GM23338 (cell line): ENCODE measurements around the gene PDGFRB. TPM values are rescaled to one million over a fixed set of nuclear protein-coding genes. Genes with fewer than 3 reads are reported as not detected.

Source experiments
- ATAC-seq: fragments of 200-7000 bp; cut with Tn5 transposase; 3 replicates; pipeline ENCODE4 v1.9.1; 2020
- DNase-seq: peaks from one replicate; pipeline ENCODE4 v3.0.0-alpha.2; 2015; ENCODE audit warnings: low spot score
- H2AFZ ChIP-seq: fragments of 200-600 bp; sonication (generic); 2 replicates; pipeline ENCODE4 v1.8.0; 2016; ENCODE audit warnings: antibody characterized with exemption, mild to moderate bottlenecking, moderate library complexity
- H3F3A ChIP-seq: fragments of 200-600 bp; sonication (generic); replicated peaks from 2 replicates; pipeline ENCODE4 v1.8.0; 2017; ENCODE audit warnings: antibody characterized with exemption, mixed run types, low read depth
- H3K27ac ChIP-seq: fragments of 200-600 bp; sonication (generic); 2 replicates; pipeline ENCODE4 v1.6.1; 2016; ENCODE audit warnings: low read depth
- H3K27me3 ChIP-seq: fragments of 200-600 bp; sonication (generic); 2 replicates; pipeline ENCODE4 v1.8.0; 2016; ENCODE audit warnings: mild to moderate bottlenecking, mixed run types, moderate library complexity; ENCODE audit not compliant: insufficient read depth
- H3K36me3 ChIP-seq: fragments of 200-600 bp; sonication (generic); 2 replicates; pipeline ENCODE4 v1.8.0; 2016; ENCODE audit warnings: mild to moderate bottlenecking; ENCODE audit not compliant: insufficient read depth
- H3K4me1 ChIP-seq: fragments of 200-600 bp; sonication (generic); 2 replicates; pipeline ENCODE4 v1.8.0; 2016; ENCODE audit warnings: mild to moderate bottlenecking, moderate library complexity; ENCODE audit not compliant: insufficient read depth
- H3K4me2 ChIP-seq: fragments of 200-600 bp; sonication (generic); 2 replicates; pipeline ENCODE4 v1.7.1; 2017; ENCODE audit warnings: mixed run types
- H3K4me3 ChIP-seq: fragments of 200-600 bp; sonication (generic); 2 replicates; pipeline ENCODE4 v1.6.1; 2016; ENCODE audit warnings: mixed run types
- H3K79me2 ChIP-seq: fragments of 200-600 bp; sonication (generic); replicated peaks from 2 replicates; pipeline ENCODE4 v1.8.0; 2017; ENCODE audit warnings: mild to moderate bottlenecking; ENCODE audit not compliant: insufficient read depth
- H3K9me2 ChIP-seq: fragments of 200-600 bp; sonication (generic); 2 replicates; pipeline ENCODE4 v1.8.0; 2017; ENCODE audit not compliant: insufficient read depth
- H4K20me1 ChIP-seq: fragments of 200-600 bp; sonication (generic); replicated peaks from 2 replicates; pipeline ENCODE4 v1.8.0; 2017; ENCODE audit warnings: mild to moderate bottlenecking; ENCODE audit not compliant: insufficient read depth
- H3K27ac Mint-ChIP-seq: 2 replicates; pipeline ENCODE4 v1.8.0; 2020; ENCODE audit warnings: inconsistent platforms, mild to moderate bottlenecking, moderate library complexity, mixed read lengths
- H3K27me3 Mint-ChIP-seq: 3 replicates; pipeline ENCODE4 v1.8.0; 2022; ENCODE audit warnings: low read depth, mild to moderate bottlenecking, moderate library complexity, mixed read lengths, inconsistent platforms; ENCODE audit not compliant: insufficient read depth, poor library complexity
- H3K36me3 Mint-ChIP-seq: 3 replicates; pipeline ENCODE4 v1.8.0; 2021; ENCODE audit warnings: low read depth, mild to moderate bottlenecking, inconsistent platforms, moderate library complexity, mixed read lengths
- H3K4me1 Mint-ChIP-seq: 3 replicates; pipeline ENCODE4 v1.8.0; 2020; ENCODE audit warnings: mild to moderate bottlenecking, inconsistent platforms, mixed read lengths
- H3K4me3 Mint-ChIP-seq: 3 replicates; pipeline ENCODE4 v1.8.0; 2021; ENCODE audit warnings: moderate library complexity, mild to moderate bottlenecking, inconsistent platforms, mixed read lengths
- H3K9me3 Mint-ChIP-seq: 3 replicates; pipeline ENCODE4 v1.8.0; 2020; ENCODE audit warnings: moderate library complexity, mild to moderate bottlenecking, inconsistent platforms, mixed read lengths
- JUNB ChIP-seq: IDR thresholded peaks from one replicate; pipeline ENCODE4 v1.6.1; 2016; ENCODE audit warnings: antibody characterized with exemption; ENCODE audit not compliant: unreplicated experiment
- NANOG ChIP-seq: IDR thresholded peaks from 2 replicates; pipeline ENCODE4 v1.6.1; 2016; ENCODE audit warnings: antibody characterized with exemption, borderline replicate concordance
- STAT1 ChIP-seq: IDR thresholded peaks from one replicate; pipeline ENCODE4 v1.6.1; 2016; ENCODE audit warnings: antibody characterized with exemption; ENCODE audit not compliant: unreplicated experiment
- ZNF114 ChIP-seq: fragments of 250-450 bp; sonication (Bioruptor Pico); IDR thresholded peaks from 2 replicates; pipeline ENCODE4 v1.5.0; 2020; ENCODE audit warnings: mild to moderate bottlenecking, moderate library complexity
- ZNF331 ChIP-seq: fragments of 250-450 bp; sonication (Bioruptor Pico); IDR thresholded peaks from 2 replicates; pipeline ENCODE4 v1.5.0; 2020; ENCODE audit warnings: low read depth, mild to moderate bottlenecking, moderate library complexity
- polyA plus RNA-seq: library from polyadenylated mRNA; unstranded; fragments of >200 nt; fragmentation: Nextera tagmentation; extraction: Ambion mirVana; gene quantifications from 2 replicates; pipeline ENCODE4 v1.2.1, GENCODE V29; 2016
- total RNA-seq: library from RNA; depleted of rRNA; stranded (reverse); fragments of >200 nt; shearing (Covaris generic); gene quantifications from 2 replicates; pipeline ENCODE4 v1.2.3, GENCODE V29; 2014
- TF ChIP-seq, protein P1 (sequence below): fragments of 250-450 bp; sonication (Bioruptor Pico); IDR thresholded peaks from 2 replicates; pipeline ENCODE4 v1.5.0; 2020; ENCODE audit warnings: mild to moderate bottlenecking, moderate library complexity
- TF ChIP-seq, protein P2 (sequence below): IDR thresholded peaks from one replicate; pipeline ENCODE4 v1.6.1; 2018; ENCODE audit warnings: antibody characterized with exemption; ENCODE audit not compliant: unreplicated experiment
- TF ChIP-seq, protein P3 (sequence below), 2 experiments: fragments of 200-600 bp in 1 of 2; sonication (generic) in 1 of 2; conservative IDR thresholded peaks; 2 replicates each; pipeline versions ENCODE4 v1.5.1 to v1.6.1; 2016 to 2017; ENCODE audit warnings: antibody characterized with exemption in 2 of 2, low read depth in 2 of 2, mild to moderate bottlenecking in 2 of 2, moderate library complexity in 1 of 2

The PDGFRB gene
- total and polyA plus RNA-seq, 2 experiments from 2014 or later, result 4.5 to 11.3 TPM

DNA sequence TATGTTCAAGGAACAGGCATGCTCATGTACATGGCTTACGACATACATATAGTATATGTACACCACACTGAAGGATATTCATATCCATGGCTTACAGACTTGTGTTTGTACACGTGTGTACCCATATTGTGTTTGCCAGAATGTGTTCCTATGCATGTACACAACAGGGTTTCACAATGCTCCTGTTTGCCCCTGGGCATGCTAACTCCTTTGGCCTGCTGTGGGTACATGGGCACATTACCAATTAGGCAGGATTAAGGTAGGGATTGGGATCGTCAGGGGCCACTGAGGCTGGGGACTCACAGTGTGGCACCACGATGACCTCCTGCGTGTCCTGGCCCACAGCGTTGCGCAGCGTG, 26.2 kb downstream of the PDGFRB start:
- TF ChIP-seq, protein P1, sequence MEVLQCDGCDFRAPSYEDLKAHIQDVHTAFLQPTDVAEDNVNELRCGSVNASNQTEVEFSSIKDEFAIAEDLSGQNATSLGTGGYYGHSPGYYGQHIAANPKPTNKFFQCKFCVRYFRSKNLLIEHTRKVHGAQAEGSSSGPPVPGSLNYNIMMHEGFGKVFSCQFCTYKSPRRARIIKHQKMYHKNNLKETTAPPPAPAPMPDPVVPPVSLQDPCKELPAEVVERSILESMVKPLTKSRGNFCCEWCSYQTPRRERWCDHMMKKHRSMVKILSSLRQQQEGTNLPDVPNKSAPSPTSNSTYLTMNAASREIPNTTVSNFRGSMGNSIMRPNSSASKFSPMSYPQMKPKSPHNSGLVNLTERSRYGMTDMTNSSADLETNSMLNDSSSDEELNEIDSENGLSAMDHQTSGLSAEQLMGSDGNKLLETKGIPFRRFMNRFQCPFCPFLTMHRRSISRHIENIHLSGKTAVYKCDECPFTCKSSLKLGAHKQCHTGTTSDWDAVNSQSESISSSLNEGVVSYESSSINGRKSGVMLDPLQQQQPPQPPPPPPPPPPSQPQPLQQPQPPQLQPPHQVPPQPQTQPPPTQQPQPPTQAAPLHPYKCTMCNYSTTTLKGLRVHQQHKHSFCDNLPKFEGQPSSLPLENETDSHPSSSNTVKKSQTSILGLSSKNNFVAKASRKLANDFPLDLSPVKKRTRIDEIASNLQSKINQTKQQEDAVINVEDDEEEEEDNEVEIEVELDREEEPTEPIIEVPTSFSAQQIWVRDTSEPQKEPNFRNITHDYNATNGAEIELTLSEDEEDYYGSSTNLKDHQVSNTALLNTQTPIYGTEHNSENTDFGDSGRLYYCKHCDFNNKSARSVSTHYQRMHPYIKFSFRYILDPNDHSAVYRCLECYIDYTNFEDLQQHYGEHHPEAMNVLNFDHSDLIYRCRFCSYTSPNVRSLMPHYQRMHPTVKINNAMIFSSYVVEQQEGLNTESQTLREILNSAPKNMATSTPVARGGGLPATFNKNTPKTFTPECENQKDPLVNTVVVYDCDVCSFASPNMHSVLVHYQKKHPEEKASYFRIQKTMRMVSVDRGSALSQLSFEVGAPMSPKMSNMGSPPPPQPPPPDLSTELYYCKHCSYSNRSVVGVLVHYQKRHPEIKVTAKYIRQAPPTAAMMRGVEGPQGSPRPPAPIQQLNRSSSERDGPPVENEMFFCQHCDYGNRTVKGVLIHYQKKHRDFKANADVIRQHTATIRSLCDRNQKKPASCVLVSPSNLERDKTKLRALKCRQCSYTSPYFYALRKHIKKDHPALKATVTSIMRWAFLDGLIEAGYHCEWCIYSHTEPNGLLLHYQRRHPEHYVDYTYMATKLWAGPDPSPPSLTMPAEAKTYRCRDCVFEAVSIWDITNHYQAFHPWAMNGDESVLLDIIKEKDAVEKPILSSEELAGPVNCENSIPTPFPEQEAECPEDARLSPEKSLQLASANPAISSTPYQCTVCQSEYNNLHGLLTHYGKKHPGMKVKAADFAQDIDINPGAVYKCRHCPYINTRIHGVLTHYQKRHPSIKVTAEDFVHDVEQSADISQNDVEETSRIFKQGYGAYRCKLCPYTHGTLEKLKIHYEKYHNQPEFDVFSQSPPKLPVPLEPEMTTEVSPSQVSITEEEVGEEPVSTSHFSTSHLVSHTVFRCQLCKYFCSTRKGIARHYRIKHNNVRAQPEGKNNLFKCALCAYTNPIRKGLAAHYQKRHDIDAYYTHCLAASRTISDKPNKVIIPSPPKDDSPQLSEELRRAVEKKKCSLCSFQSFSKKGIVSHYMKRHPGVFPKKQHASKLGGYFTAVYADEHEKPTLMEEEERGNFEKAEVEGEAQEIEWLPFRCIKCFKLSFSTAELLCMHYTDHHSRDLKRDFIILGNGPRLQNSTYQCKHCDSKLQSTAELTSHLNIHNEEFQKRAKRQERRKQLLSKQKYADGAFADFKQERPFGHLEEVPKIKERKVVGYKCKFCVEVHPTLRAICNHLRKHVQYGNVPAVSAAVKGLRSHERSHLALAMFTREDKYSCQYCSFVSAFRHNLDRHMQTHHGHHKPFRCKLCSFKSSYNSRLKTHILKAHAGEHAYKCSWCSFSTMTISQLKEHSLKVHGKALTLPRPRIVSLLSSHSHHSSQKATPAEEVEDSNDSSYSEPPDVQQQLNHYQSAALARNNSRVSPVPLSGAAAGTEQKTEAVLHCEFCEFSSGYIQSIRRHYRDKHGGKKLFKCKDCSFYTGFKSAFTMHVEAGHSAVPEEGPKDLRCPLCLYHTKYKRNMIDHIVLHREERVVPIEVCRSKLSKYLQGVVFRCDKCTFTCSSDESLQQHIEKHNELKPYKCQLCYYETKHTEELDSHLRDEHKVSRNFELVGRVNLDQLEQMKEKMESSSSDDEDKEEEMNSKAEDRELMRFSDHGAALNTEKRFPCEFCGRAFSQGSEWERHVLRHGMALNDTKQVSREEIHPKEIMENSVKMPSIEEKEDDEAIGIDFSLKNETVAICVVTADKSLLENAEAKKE (CRISPR knock-in tag), result no peak
- TF ChIP-seq ZNF114, result no peak
- TF ChIP-seq NANOG, result no peak
- peaks cover 14% of the 10 kb centered on the region for H3K4me1 ChIP-seq
- H3K36me3 ChIP-seq, result no peaks in the 10 kb centered on the region
- H3K79me2 ChIP-seq, result no peaks in the 10 kb centered on the region
- no peaks in the 10 kb centered on the region; the same call in 2 of the 3 replicates for H3K36me3 Mint-ChIP-seq
- H3K4me3 ChIP-seq, result no peak overlapping the region
- no peak overlapping the region for H3K27ac ChIP-seq
- no peaks in the 10 kb centered on the region for H3K27me3 ChIP-seq
- DNase-seq, result no peak
- no peaks in the 10 kb centered on the region for H3F3A ChIP-seq
- no peak overlapping the region for H3K4me3 Mint-ChIP-seq
- no peaks in the 10 kb centered on the region for H3K9me3 Mint-ChIP-seq
- H3K4me1 Mint-ChIP-seq, result peaks cover 26% of the 10 kb centered on the region
- no peak overlapping the region for H3K27ac Mint-ChIP-seq
- no peaks in the 10 kb centered on the region for H3K9me2 ChIP-seq
- no peak overlapping the region for H3K4me2 ChIP-seq
- no peak for ATAC-seq
- no peak overlapping the region for H2AFZ ChIP-seq
- peaks cover 27% of the 10 kb centered on the region for H3K27me3 Mint-ChIP-seq
- no peaks in the 10 kb centered on the region for H4K20me1 ChIP-seq

DNA sequence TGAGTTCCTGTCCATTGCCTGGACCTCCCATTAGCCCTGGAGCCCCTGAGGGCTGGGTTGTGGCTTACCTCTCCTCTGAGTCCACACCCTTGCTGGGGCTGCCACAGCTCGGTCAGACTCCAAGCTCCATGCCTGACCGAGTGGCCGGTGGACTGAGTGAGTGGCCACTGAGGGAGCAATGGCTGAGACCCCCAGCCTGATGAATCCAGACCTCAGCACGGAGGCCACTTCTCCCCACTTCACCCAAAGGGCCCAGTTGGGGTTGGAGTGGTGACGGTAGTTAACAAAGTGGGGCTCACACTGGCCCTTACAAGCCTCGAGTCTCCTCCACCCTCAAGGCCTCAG, 28.8 kb downstream of the PDGFRB start:
- Histone ChIP-seq H3K4me2 (no peak overlapping the region), H3F3A (no peaks in the 10 kb centered on the region), H3K27ac (no peak overlapping the region), H3K9me2 (no peaks in the 10 kb centered on the region), H3K79me2 (no peaks in the 10 kb centered on the region), H3K4me1 (peaks cover 14% of the 10 kb centered on the region), H3K4me3 (no peak overlapping the region), H3K36me3 (no peaks in the 10 kb centered on the region), H2AFZ (no peak overlapping the region), H3K27me3 (no peaks in the 10 kb centered on the region), H4K20me1 (no peaks in the 10 kb centered on the region)
- TF ChIP-seq, protein P2, sequence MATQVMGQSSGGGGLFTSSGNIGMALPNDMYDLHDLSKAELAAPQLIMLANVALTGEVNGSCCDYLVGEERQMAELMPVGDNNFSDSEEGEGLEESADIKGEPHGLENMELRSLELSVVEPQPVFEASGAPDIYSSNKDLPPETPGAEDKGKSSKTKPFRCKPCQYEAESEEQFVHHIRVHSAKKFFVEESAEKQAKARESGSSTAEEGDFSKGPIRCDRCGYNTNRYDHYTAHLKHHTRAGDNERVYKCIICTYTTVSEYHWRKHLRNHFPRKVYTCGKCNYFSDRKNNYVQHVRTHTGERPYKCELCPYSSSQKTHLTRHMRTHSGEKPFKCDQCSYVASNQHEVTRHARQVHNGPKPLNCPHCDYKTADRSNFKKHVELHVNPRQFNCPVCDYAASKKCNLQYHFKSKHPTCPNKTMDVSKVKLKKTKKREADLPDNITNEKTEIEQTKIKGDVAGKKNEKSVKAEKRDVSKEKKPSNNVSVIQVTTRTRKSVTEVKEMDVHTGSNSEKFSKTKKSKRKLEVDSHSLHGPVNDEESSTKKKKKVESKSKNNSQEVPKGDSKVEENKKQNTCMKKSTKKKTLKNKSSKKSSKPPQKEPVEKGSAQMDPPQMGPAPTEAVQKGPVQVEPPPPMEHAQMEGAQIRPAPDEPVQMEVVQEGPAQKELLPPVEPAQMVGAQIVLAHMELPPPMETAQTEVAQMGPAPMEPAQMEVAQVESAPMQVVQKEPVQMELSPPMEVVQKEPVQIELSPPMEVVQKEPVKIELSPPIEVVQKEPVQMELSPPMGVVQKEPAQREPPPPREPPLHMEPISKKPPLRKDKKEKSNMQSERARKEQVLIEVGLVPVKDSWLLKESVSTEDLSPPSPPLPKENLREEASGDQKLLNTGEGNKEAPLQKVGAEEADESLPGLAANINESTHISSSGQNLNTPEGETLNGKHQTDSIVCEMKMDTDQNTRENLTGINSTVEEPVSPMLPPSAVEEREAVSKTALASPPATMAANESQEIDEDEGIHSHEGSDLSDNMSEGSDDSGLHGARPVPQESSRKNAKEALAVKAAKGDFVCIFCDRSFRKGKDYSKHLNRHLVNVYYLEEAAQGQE, result no peak
- TF ChIP-seq STAT1 (no peak), JUNB (no peak), ZNF331 (CRISPR knock-in tag) (no peak)
- TF ChIP-seq, protein P3, sequence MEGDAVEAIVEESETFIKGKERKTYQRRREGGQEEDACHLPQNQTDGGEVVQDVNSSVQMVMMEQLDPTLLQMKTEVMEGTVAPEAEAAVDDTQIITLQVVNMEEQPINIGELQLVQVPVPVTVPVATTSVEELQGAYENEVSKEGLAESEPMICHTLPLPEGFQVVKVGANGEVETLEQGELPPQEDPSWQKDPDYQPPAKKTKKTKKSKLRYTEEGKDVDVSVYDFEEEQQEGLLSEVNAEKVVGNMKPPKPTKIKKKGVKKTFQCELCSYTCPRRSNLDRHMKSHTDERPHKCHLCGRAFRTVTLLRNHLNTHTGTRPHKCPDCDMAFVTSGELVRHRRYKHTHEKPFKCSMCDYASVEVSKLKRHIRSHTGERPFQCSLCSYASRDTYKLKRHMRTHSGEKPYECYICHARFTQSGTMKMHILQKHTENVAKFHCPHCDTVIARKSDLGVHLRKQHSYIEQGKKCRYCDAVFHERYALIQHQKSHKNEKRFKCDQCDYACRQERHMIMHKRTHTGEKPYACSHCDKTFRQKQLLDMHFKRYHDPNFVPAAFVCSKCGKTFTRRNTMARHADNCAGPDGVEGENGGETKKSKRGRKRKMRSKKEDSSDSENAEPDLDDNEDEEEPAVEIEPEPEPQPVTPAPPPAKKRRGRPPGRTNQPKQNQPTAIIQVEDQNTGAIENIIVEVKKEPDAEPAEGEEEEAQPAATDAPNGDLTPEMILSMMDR (conservative IDR thresholded peaks at IDR 0.05; ENCODE audit: low read depth in 2 of 2), result no peak
- H3K36me3 Mint-ChIP-seq, result no peaks in the 10 kb centered on the region; the same call in 2 of the 3 replicates
- H3K27ac Mint-ChIP-seq, result no peak overlapping the region
- no peak for DNase-seq
- H3K9me3 Mint-ChIP-seq, result no peaks in the 10 kb centered on the region
- no peak for ATAC-seq
- H3K4me1 Mint-ChIP-seq, result peaks cover 24% of the 10 kb centered on the region
- no peak overlapping the region for H3K4me3 Mint-ChIP-seq
- H3K27me3 Mint-ChIP-seq, result peaks cover 20% of the 10 kb centered on the region
